RWPE2 (cell line): Measurements from ENCODE around the gene GPC5.

Experiments
- ATAC-seq: fragments of 200-7000 bp; cut with Tn5 transposase; 3 replicates; pipeline ENCODE4 v1.9.1; 2021; ENCODE audit warnings: low read depth
- DNase-seq: peaks from one replicate; pipeline ENCODE4 v3.0.0-alpha.2; 2020; ENCODE audit warnings: low spot score
- H3K27ac ChIP-seq: fragments of 450-650 bp; 2 replicates; pipeline ENCODE4 v1.5.1; 2017; ENCODE audit warnings: mild to moderate bottlenecking; ENCODE audit not compliant: poor library complexity, severe bottlenecking
- H3K27me3 ChIP-seq: fragments of 250-450 bp; sonication (Bioruptor Pico); 2 replicates; pipeline ENCODE4 v1.5.1; 2021; ENCODE audit warnings: mild to moderate bottlenecking, moderate library complexity; ENCODE audit not compliant: insufficient read depth, poor library complexity, severe bottlenecking
- H3K36me3 ChIP-seq: fragments of 250-450 bp; sonication (Bioruptor Pico); 2 replicates; pipeline ENCODE4 v1.5.1; 2020; ENCODE audit warnings: low read depth, mild to moderate bottlenecking, moderate library complexity
- H3K4me1 ChIP-seq: fragments of 250-450 bp; sonication (Bioruptor Pico); 2 replicates; pipeline ENCODE4 v1.5.1; 2021; ENCODE audit warnings: mild to moderate bottlenecking, moderate library complexity; ENCODE audit not compliant: insufficient read depth, poor library complexity, severe bottlenecking
- H3K4me3 ChIP-seq: fragments of 250-450 bp; sonication (Bioruptor Pico); 2 replicates; pipeline ENCODE4 v1.5.1; 2021; ENCODE audit warnings: mild to moderate bottlenecking, moderate library complexity; ENCODE audit not compliant: severe bottlenecking
- H3K9me3 ChIP-seq: fragments of 250-450 bp; sonication (Bioruptor Pico); 2 replicates; pipeline ENCODE4 v1.5.1; 2021; ENCODE audit warnings: mild to moderate bottlenecking, moderate library complexity; ENCODE audit not compliant: severe bottlenecking
- CTCF ChIP-seq: fragments of 450-650 bp; IDR thresholded peaks from one replicate; pipeline ENCODE4 v1.5.1; 2017; ENCODE audit warnings: mild to moderate bottlenecking, moderate library complexity; ENCODE audit not compliant: poor library complexity, severe bottlenecking

Gene GPC5

DNA sequence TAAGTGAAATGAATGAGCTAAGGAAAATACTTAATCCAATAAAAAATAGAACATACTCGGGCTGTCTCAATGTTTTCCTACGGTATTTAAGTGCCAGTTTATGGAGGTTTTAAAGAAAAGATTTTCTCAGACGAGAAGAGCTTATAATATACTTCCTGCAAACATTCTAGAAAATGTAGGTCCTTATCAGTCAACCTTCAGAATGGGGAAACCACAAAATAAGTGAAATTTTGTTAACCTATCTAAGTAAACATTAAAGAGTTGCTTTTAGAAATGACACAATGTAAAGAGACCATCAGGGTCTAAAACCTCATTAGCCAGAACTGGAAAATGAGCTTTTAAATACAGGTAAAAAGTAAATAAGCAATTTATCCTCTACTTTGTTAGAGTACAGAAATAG, 38.8 kb upstream of the GPC5 start:
- H3K4me3 ChIP-seq: no peak overlapping the region
- H3K36me3 ChIP-seq: peaks cover 28% of the 10 kb centered on the region
- no peaks in the 10 kb centered on the region for H3K27me3 ChIP-seq
- ATAC-seq: no peak
- TF ChIP-seq CTCF: no peak
- H3K4me1 ChIP-seq: no peaks in the 10 kb centered on the region
- DNase-seq: no peak
- no peak overlapping the region for H3K27ac ChIP-seq
- no peaks in the 10 kb centered on the region for H3K9me3 ChIP-seq

DNA sequence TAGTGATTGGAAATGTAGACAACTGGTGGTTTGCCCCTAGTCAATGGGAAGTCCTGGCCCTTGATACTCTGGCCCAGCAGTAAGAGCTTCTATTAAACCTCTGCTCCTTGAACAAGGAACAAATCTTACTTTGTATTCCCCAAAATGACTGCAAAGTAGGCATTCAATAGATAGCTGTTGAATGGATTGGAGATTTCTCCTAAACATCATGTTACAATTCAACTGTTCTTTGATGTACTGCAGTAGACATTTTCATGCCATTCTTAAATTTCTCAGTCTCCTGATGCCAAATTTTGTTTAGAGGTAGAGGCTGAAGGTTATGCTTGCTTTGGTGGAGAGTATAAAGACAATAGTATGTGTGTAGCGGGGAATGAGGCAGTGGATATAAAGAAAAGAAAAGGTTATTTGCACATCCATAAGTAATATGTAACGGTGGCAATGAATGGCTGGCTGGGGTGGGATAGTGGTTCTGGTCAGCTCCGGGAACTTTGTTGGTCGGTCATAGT, 38.1 kb upstream of the GPC5 start:
- no peaks in the 10 kb centered on the region for H3K4me1 ChIP-seq
- peaks cover 21% of the 10 kb centered on the region for H3K36me3 ChIP-seq
- H3K4me3 ChIP-seq: no peak overlapping the region
- DNase-seq (no peak), ATAC-seq (no peak; the same call in 2 of the 3 replicates)
- no peak overlapping the region for H3K27ac ChIP-seq
- H3K9me3 ChIP-seq: no peaks in the 10 kb centered on the region
- H3K27me3 ChIP-seq: no peaks in the 10 kb centered on the region
- no peak for TF ChIP-seq CTCF

DNA sequence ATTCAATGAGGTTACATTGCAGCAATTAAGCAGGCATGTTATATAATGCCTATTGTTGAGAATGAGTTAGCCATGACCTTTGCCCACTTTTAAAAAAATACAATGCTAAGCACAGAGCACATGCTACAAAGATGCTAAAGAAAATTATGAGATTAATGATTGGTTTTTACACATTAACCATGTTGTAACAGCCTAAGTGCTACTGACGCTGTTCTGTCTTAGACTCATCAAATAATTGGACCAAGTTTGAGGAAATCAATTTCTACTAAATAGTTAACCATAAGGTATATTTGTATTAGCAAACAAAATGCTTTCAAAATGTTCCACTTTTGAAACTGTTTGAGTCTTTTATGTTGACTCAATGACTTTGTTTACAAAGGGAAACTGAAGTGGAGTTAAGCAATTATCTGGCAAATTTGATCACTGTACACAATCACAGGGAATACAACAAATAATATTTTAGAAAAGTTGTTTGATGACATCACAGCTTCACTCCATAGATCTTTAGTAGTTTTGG, 36.6 kb upstream of the GPC5 start:
- ATAC-seq: no peak
- DNase-seq: no peak
- no peak for TF ChIP-seq CTCF
- no peaks in the 10 kb centered on the region for H3K4me1 ChIP-seq
- H3K27me3 ChIP-seq: no peaks in the 10 kb centered on the region
- no peak overlapping the region for H3K27ac ChIP-seq
- peaks cover 6% of the 10 kb centered on the region for H3K36me3 ChIP-seq
- no peak overlapping the region for H3K4me3 ChIP-seq
- H3K9me3 ChIP-seq: no peaks in the 10 kb centered on the region

GRCh38 chr13:91362908-91363307, 35.5 kb upstream of the GPC5 start:
- no peaks in the 10 kb centered on the region for H3K27me3 ChIP-seq
- DNase-seq: no peak
- no peak overlapping the region for H3K4me3 ChIP-seq
- no peak overlapping the region for H3K27ac ChIP-seq
- no peak for TF ChIP-seq CTCF
- no peak for ATAC-seq
- H3K4me1 ChIP-seq: no peaks in the 10 kb centered on the region
- no peaks in the 10 kb centered on the region; the same call in 1 of the 2 replicates for H3K36me3 ChIP-seq
- peaks cover 2% of the 10 kb centered on the region for H3K9me3 ChIP-seq

DNA sequence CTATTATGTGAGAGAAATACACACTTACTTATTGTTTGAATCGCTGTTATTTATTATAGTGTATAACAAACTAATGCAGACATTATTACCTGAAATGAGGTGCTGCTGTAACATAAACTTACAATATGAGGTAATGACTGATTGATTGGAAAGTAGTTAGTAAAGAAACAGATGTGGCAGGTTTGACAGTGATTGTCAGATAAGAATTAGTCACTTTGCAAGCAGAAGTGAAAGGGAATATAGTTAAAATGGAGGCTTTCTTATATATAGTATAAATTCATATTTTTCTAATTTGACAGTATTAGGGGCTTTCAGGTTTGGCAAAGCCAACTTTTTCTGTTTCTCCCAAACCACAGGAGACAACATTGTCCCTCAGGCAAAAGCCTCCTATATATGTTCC, 30.3 kb upstream of the GPC5 start:
- DNase-seq: no peak
- H3K4me1 ChIP-seq: no peaks in the 10 kb centered on the region
- H3K9me3 ChIP-seq: peaks cover 2% of the 10 kb centered on the region
- no peaks in the 10 kb centered on the region for H3K27me3 ChIP-seq
- TF ChIP-seq CTCF: no peak
- H3K4me3 ChIP-seq: no peak overlapping the region
- no peaks in the 10 kb centered on the region for H3K36me3 ChIP-seq
- ATAC-seq: no peak
- H3K27ac ChIP-seq: no peak overlapping the region
